A549 (cell line): ENCODE measurements around the gene VENTX. TPM values are rescaled to one million over a fixed set of nuclear protein-coding genes. Genes with fewer than 3 reads are reported as not detected.

Experiments
- ATAC-seq, 2 experiments: fragments of 200-7000 bp in 1 of 2; fragments of >200 bp in 1 of 2; cut with Nextera tagmentation in 1 of 2; cut with Tn5 transposase in 1 of 2; 3 replicates each; pipeline versions ENCODE4 v1.8.0 to v1.9.1; 2018 to 2020; ENCODE audit warnings: mild to moderate bottlenecking in 1 of 2, moderate library complexity in 1 of 2
- CTCF ChIA-PET: fragments of 300-600 bp; sonication (Branson Sonifier 250); formaldehyde crosslinking; extraction: SDS; loops from one replicate; lab custom pipeline; 2021; ENCODE audit warnings: antibody characterized with exemption, inconsistent platforms; lab: Yijun Ruan, JAX
- POLR2A ChIA-PET: fragments of 350-600 bp; formaldehyde crosslinking; extraction: SDS; loops from one replicate; lab custom pipeline; 2021; ENCODE audit warnings: antibody characterized with exemption, inconsistent platforms; lab: Yijun Ruan, JAX
- DNase-seq, 2 experiments: peaks; one replicate each; pipeline versions ENCODE4 v3.0.0 to v3.0.0-alpha.2; 2011 to 2016; ENCODE audit warnings: low read depth in 1 of 2, low spot score in 1 of 2
- FAIRE-seq: peaks from 2 replicates; lab custom pipeline; 2011; peaks lifted over from hg19 to GRCh38; lab: Jason Lieb, UNC
- H3K27ac ChIP-seq, 2 experiments: fragments of >200 bp; sonication (Bioruptor Twin); formaldehyde crosslinking; 3 replicates each; pipeline ENCODE4 v1.5.1; 2016 to 2017
- H3K4me1 ChIP-seq: fragments of >200 bp; sonication (Bioruptor Twin); formaldehyde crosslinking; 3 replicates; pipeline ENCODE4 v1.6.1; 2016
- H3K4me2 ChIP-seq: fragments of >200 bp; sonication (Bioruptor Twin); formaldehyde crosslinking; 3 replicates; pipeline ENCODE4 v1.6.1; 2016
- H3K4me3 ChIP-seq: fragments of >200 bp; sonication (Bioruptor Twin); formaldehyde crosslinking; 3 replicates; pipeline ENCODE4 v1.5.1; 2016
- H3K9me3 ChIP-seq: fragments of >200 bp; sonication (Bioruptor Twin); formaldehyde crosslinking; 3 replicates; pipeline ENCODE4 v1.6.1; 2016
- ATOH8 ChIP-seq: fragments of 250-450 bp; sonication (Bioruptor Pico); IDR thresholded peaks from 2 replicates; pipeline ENCODE4 v1.5.0; 2020; ENCODE audit warnings: low read depth, mild to moderate bottlenecking, moderate library complexity
- BHLHE40 ChIP-seq: IDR thresholded peaks from 2 replicates; pipeline ENCODE4 v1.6.1; 2012; ENCODE audit warnings: low read depth, low read length, inconsistent platforms
- CTCF ChIP-seq: fragments of >200 bp; sonication (Bioruptor Twin); formaldehyde crosslinking; IDR thresholded peaks from 3 replicates; pipeline ENCODE4 v1.5.1; 2016
- EHF ChIP-seq: fragments of 250-450 bp; sonication (Bioruptor Pico); IDR thresholded peaks from 2 replicates; pipeline ENCODE4 v1.5.0; 2020; ENCODE audit warnings: mild to moderate bottlenecking
- EHMT2 ChIP-seq: fragments of 200-600 bp; sonication (generic); IDR thresholded peaks from 2 replicates; pipeline ENCODE4 v1.6.1; 2016; ENCODE audit warnings: antibody characterized with exemption, low read depth, mild to moderate bottlenecking, moderate library complexity
- ESRRA ChIP-seq: fragments of 150-350 bp; IDR thresholded peaks from 2 replicates; pipeline ENCODE4 v1.6.1; 2014; ENCODE audit warnings: mild to moderate bottlenecking, low read length, borderline replicate concordance
- FOSL2 ChIP-seq, 2 experiments: fragments of 450-650 bp in 1 of 2; fragments of >200 bp in 1 of 2; sonication (Bioruptor Twin) in 1 of 2; formaldehyde crosslinking; IDR thresholded peaks; 2 replicates each; pipeline versions ENCODE4 v1.5.0 to v1.6.1; 2016 to 2020; ENCODE audit warnings: mild to moderate bottlenecking in 1 of 2, moderate library complexity in 1 of 2
- HES2 ChIP-seq: fragments of >200 bp; sonication (Bioruptor Twin); formaldehyde crosslinking; IDR thresholded peaks from 2 replicates; pipeline ENCODE4 v1.6.1; 2016
- HEYL ChIP-seq: fragments of 250-450 bp; sonication (Bioruptor Pico); IDR thresholded peaks from 2 replicates; pipeline ENCODE4 v1.8.0; 2021; ENCODE audit warnings: mild to moderate bottlenecking, moderate library complexity
- JUN ChIP-seq, 2 experiments: fragments of >200 bp; sonication (Bioruptor Twin); formaldehyde crosslinking; IDR thresholded peaks; 2 replicates in 1 of 2; 3 replicates in 1 of 2; pipeline ENCODE4 v1.6.1; 2016 to 2017
- MAFK ChIP-seq: fragments of 450-650 bp; IDR thresholded peaks from 2 replicates; pipeline ENCODE4 v1.6.1; 2014; ENCODE audit not compliant: partially characterized antibody
- PHF8 ChIP-seq: fragments of 200-600 bp; sonication (generic); IDR thresholded peaks from 2 replicates; pipeline ENCODE4 v1.6.1; 2016; ENCODE audit warnings: low read depth, mild to moderate bottlenecking, antibody characterized with exemption, moderate library complexity, borderline replicate concordance
- POLR2AphosphoS2 ChIP-seq: conservative IDR thresholded peaks from 2 replicates; pipeline ENCODE4 v1.6.1; 2012; ENCODE audit warnings: low read length, improper control_type of control experiment, inconsistent platforms
- REST ChIP-seq: fragments of 200-600 bp; sonication (generic); IDR thresholded peaks from 2 replicates; pipeline ENCODE4 v1.6.1; 2016; ENCODE audit warnings: antibody characterized with exemption, mild to moderate bottlenecking, moderate library complexity
- RFX5 ChIP-seq: fragments of 450-650 bp; IDR thresholded peaks from 2 replicates; pipeline ENCODE4 v1.7.1; 2014; ENCODE audit warnings: antibody characterized with exemption, mild to moderate bottlenecking, moderate library complexity
- TFCP2L1 ChIP-seq: fragments of 250-450 bp; sonication (Bioruptor Pico); IDR thresholded peaks from 2 replicates; pipeline ENCODE4 v1.5.0; 2021; ENCODE audit warnings: mild to moderate bottlenecking
- USF2 ChIP-seq: fragments of 450-650 bp; IDR thresholded peaks from 2 replicates; pipeline ENCODE4 v1.6.1; 2014; ENCODE audit warnings: antibody characterized with exemption
- WGBS: methylation state at CpG from one replicate; pipeline ENCODE4 v1.1.6; 2017; ENCODE audit errors: missing lambda C conversion rate; 5-methylcytosine and 5-hydroxymethylcytosine counted together
- polyA plus RNA-seq, 4 experiments: library from polyadenylated mRNA; depleted of rRNA in 3 of 4; stranded (reverse); fragments of >200 nt; fragmentation: RNase III in 1 of 4; extraction: RNeasy Plus Mini Kit Qiagen cat#74134 plus additional on column Dnase treatment in 1 of 4; gene quantifications; 2 replicates in 3 of 4; 3 replicates in 1 of 4; pipeline ENCODE4 v1.2.3, GENCODE V29; 2011 to 2017
- TF ChIP-seq, protein P1 (sequence below): IDR thresholded peaks from 2 replicates; pipeline ENCODE4 v1.6.1; 2012
- TF ChIP-seq, protein P2 (sequence below): IDR thresholded peaks from 2 replicates; pipeline ENCODE4 v1.6.1; 2012
- TF ChIP-seq, protein P3 (sequence below): IDR thresholded peaks from 2 replicates; pipeline ENCODE4 v1.6.1; 2012; ENCODE audit warnings: low read depth, borderline replicate concordance

VENTX gene
- polyA plus RNA-seq, 2 of the 4 experiments (the other 2 are of a cell fraction), result not detected

GRCh38 chr10:133266056-133266795, 28.6 kb downstream of the VENTX start:
- peaks cover 25% of the 10 kb centered on the region for H3K4me1 ChIP-seq
- H3K27ac ChIP-seq, result no peak overlapping the region
- ATAC-seq, result no peak
- 88% methylated on average over 20 of the region's 21 CpGs for WGBS
- no peak overlapping the region for H3K4me2 ChIP-seq
- no peaks in the 10 kb centered on the region for H3K9me3 ChIP-seq
- H3K4me3 ChIP-seq, result no peak overlapping the region
- no peak for FAIRE-seq
- ChIA-PET POLR2A (no interaction called here), CTCF (interaction anchor here (0.6 kb wide), 1 partner anchor 169 kb away, joined by 3 read pairs; no protein-coding TSS in a partner anchor)
- DNase-seq, result no peak
- no peak for TF ChIP-seq TFCP2L1 (CRISPR knock-in tag)
- no peak for TF ChIP-seq ESRRA
- no peak for TF ChIP-seq POLR2AphosphoS2
- no peak for TF ChIP-seq JUN (IDR thresholded peaks at IDR 0.05)
- TF ChIP-seq, protein P1, sequence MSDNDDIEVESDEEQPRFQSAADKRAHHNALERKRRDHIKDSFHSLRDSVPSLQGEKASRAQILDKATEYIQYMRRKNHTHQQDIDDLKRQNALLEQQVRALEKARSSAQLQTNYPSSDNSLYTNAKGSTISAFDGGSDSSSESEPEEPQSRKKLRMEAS, result no peak
- TF ChIP-seq EHF (CRISPR knock-in tag), result no peak
- TF ChIP-seq MAFK, result no peak
- TF ChIP-seq PHF8, result no peak
- TF ChIP-seq, protein P2, sequence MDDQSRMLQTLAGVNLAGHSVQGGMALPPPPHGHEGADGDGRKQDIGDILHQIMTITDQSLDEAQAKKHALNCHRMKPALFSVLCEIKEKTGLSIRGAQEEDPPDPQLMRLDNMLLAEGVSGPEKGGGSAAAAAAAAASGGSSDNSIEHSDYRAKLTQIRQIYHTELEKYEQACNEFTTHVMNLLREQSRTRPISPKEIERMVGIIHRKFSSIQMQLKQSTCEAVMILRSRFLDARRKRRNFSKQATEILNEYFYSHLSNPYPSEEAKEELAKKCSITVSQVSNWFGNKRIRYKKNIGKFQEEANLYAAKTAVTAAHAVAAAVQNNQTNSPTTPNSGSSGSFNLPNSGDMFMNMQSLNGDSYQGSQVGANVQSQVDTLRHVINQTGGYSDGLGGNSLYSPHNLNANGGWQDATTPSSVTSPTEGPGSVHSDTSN, result no peak
- TF ChIP-seq CTCF, result no peak
- no peak for TF ChIP-seq EHMT2
- TF ChIP-seq, protein P3, sequence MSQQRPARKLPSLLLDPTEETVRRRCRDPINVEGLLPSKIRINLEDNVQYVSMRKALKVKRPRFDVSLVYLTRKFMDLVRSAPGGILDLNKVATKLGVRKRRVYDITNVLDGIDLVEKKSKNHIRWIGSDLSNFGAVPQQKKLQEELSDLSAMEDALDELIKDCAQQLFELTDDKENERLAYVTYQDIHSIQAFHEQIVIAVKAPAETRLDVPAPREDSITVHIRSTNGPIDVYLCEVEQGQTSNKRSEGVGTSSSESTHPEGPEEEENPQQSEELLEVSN, result no peak
- TF ChIP-seq BHLHE40, result no peak
- no peak for TF ChIP-seq USF2
- TF ChIP-seq FOSL2 (IDR thresholded peaks at IDR 0.05), result no peak
- TF ChIP-seq FOSL2 (CRISPR knock-in tag; IDR thresholded peaks at IDR 0.05), result no peak
- TF ChIP-seq REST, result no peak

DNA sequence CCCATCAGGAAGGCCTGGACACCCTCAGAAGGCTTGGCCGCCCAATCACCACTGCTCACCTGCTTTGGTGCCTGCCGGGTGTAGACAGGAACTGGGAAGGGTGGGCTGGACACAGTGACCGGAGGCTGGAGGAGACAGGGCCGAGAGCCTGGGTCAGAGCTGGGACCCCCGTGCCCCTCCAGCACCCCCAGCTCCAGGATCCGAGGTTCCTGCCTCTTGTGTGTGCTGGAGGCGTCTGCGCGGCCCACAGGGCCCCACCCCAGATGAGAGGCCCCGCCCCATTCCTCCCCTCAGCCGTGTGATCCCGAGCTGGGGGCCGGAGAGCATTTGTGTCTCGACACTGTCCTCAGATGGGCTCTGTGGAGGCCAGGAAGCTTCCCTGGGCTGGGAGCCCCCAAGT, 29.6 kb downstream of the VENTX start:
- POLR2A ChIA-PET, result no interaction called here
- CTCF ChIA-PET, result interaction anchor here (1.2 kb wide), 2 partner anchors 9 to 26 kb away, joined by 3 to 4 read pairs; partner anchors contain the start of gene ADAM8
- ATAC-seq, result no peak

More for the DNA sequence above, 29.6 kb downstream of the VENTX start:
- DNase-seq, result no peak
- Histone ChIP-seq H3K4me2 (no peak overlapping the region), H3K4me1 (peaks cover 23% of the 10 kb centered on the region), H3K27ac (no peak overlapping the region), H3K9me3 (no peaks in the 10 kb centered on the region)
- WGBS, result 93% methylated on average over 5 of the region's 14 CpGs
- FAIRE-seq, result no peak
- no peak for TF ChIP-seq JUN (IDR thresholded peaks at IDR 0.05)
- no peak for TF ChIP-seq ATOH8 (CRISPR knock-in tag)
- no peak for TF ChIP-seq HEYL (CRISPR knock-in tag)
- TF ChIP-seq HES2, result no peak
- no peak for TF ChIP-seq RFX5
- TF ChIP-seq, all 56 proteins: peak for 0
- no peak overlapping the region for H3K4me3 ChIP-seq
